Stimulated activated naive CD8-positive, alpha-beta T cell treated with anti-CD3 and anti-CD28 coated beads, Interleukin-15, Interleukin-2, amounts not matched to agents 100 U/mL and 50 U/mL, for 24 hours (primary cell): ENCODE results near the gene FGF18.

Experiments used
- ATAC-seq: fragments of 150-1000 bp; cut with Tn5 transposase; one replicate; pipeline ENCODE4 v1.10.0; 2021
- DNase-seq: peaks from one replicate; pipeline ENCODE4 v3.0.0; 2021

The FGF18 gene

DNA sequence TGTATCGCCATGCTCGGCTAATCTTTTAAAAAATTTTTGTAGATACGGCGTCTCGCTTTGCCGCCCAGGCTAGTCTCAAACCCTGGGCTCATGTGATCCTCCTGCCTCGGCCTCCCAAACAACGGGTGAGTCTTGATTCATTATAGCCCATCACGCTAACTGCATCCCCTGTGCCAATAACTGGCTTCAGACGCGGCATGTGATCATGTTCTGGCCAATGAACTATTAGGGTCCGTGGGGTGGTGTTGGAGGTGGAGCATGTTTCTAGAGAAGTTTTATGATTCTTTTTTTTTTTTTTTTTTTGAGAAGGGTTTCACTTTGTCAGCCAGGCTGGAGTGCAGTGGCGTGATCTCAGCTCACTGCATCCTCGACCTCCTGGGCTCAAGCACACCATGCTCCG is 51.0 kb downstream of the FGF18 start:
- DNase-seq (no peak), ATAC-seq (no peak)

DNA sequence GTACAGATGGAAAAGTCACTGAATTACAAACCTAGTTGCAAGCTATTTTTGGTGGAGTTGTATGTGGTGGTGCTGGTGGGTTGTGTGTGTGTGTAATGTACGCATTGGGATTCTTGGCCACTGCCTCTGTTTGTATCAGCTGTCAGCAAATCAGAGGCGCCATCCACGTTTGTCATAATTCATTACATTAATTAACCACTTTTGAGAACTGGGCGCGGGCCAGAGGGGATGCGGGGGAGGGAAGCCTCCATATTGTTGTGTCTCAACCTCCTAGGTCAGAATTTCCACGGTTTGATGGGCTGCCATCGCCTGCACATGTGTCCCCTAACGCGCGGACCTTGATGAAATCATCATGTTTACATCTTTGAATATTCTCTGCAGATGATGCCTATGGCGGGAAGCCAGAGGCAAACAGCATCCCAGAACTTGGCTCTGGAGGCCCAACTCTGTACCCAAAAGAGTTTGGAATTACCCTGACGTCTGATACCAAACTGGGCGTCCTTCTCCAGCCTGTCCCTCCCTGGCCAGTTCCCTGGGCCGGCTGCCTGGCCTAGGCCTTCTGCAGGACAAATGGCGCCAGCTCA is 54.9 kb downstream of the FGF18 start:
- ATAC-seq (no peak), DNase-seq (no peak)

- no peak for DNase-seq
Measured at GRCh38 chr5:171475596-171475995, 56.1 kb downstream of the FGF18 start.

DNA sequence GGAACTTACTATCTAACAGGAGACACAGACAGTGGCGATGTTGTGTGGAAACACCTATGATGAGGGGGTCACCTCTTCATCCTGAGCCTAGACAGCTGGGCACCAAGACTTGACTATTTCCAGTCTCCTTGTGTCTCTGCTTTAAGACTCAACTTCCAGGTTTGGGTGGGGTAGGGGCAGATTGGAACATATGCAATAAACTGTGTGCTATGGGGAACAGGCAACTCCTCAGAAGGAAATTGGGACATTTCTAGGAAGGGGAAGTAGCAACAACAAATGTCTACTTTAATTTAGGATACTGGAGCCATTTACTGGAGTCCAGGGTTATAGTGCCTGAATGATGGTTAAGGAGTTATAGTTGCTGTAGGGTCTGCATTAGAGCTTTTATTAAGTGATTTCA is 57.3 kb downstream of the FGF18 start:
- DNase-seq (no peak), ATAC-seq (no peak)

More at GRCh38 chr5:171475596-171475995, 56.1 kb downstream of the FGF18 start:
- no peak for ATAC-seq

GRCh38 chr5:171477101-171477500 is 57.7 kb downstream of the FGF18 start:
- DNase-seq = no peak
- ATAC-seq = no peak

GRCh38 chr5:171477666-171478065 is 58.2 kb downstream of the FGF18 start:
- no peak for ATAC-seq
- no peak for DNase-seq

DNA sequence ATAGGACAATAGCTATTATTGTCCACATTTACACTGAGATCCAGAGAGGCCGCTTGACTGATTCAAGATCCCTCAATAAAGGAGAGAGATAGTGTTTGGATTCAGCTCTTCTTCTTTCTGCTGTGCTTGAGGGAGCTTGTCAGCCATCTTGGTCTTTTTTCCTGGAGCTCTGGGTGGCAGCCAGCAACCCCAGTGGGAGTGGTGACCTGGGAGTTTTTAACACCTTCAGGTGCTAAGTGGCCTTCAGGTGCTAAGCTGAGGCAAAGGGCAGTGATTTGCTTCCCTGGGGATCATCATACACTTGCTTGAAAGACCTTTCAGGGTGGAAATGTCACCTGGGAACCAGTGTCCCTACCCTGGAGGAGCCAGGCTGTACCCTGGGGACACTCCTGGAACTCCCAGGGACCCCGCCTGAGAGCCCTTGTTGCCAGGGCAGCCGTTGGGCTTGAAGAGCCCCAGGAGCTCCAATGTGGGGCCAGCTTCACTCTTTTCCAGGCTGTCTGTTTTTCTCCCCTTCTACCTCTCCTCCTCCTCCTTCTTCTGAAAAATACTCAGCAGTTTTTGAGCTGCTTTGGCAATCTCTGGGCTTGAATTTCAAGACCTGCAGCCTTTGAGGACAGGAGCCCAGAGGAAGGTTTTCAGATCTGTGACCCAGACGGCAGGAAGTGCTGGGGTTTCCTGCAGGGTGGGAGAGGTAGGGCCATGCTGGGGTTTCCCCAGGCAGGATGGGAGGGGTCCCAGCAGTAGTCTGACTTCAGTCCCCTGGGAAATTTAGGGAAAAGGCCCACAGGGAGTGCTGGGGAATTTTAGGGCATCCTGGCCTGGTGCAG is 59.7 kb downstream of the FGF18 start:
- DNase-seq (no peak), ATAC-seq (no peak)

DNA sequence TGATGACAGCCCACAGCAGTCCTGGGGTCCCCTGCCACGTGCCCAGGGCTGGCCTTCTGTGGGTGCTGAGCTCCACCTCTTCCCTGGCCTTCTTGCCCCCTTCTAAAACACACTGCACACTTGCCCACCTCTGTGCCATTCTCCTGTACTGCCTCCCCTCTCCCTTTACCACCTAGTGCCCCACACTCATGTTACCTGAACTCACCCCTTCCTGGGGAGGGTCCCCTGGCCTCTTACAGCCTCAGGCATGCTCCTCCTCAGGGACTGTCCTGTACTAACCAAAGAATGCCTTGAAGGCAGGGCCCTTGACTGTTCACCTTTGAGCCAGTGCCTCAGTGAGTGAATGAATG is 60.3 kb downstream of the FGF18 start:
- ATAC-seq = no peak

GRCh38 chr5:171480239-171480638 is 60.8 kb downstream of the FGF18 start:
- DNase-seq = no peak
- no peak for ATAC-seq

More for the DNA sequence above, 60.3 kb downstream of the FGF18 start:
- no peak for DNase-seq

GRCh38 chr5:171481571-171482433 is 62.4 kb downstream of the FGF18 start:
- no peak for DNase-seq
- ATAC-seq = no peak

DNA sequence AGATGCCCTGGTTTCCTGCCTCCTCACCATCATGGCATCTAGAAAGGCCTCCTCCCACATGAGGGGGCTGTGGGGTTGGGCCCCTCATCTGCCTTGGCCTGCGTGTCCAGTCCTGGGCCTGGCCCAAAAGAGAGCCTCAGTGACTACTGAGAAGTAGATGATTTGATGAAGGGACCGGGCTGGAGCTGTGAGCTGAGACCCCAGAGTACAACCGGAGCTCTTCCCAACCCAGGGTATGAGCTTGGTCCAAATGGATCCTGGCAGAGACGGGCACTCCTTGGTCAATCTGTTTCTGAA is 62.9 kb downstream of the FGF18 start:
- no peak for DNase-seq
- ATAC-seq = no peak

DNA sequence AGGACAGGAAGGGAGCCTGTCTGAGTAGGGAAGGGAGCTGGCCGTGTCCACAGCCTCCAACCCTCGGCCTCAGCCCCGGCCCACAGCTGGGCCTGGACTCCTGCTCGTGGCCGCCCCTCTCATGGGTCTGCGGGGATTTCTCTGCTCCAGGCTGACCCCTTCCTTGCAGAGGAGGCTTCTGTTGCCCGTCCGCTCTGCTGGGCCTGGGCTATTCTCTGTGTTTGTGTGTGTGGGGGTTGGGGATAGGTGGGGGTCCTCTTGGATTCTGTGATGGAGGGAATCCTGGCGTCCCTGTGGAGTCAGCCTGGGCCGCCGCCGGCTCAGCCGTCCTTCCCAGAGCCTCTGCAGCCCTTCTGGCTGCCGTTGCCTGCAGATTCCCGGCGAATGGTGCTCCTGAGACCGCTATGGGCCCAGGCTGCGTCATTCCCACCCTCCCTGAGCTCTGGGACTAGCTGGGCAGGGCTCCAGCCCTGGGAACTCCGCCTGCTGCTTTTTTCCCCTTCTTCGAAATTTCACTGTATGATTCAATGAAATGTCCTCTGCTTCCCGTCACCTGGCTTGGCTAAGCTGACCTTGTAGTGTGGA is 64.2 kb downstream of the FGF18 start:
- ATAC-seq = no peak
- no peak for DNase-seq

GRCh38 chr5:171484460-171484899 is 65.0 kb downstream of the FGF18 start:
- ATAC-seq = peak; percentile 53
- DNase-seq = peak; percentile 61

GRCh38 chr5:171485668-171486067 is 66.2 kb downstream of the FGF18 start:
- ATAC-seq (no peak), DNase-seq (no peak)

GRCh38 chr5:171486613-171487012 is 67.2 kb downstream of the FGF18 start:
- no peak for ATAC-seq
- no peak for DNase-seq

DNA sequence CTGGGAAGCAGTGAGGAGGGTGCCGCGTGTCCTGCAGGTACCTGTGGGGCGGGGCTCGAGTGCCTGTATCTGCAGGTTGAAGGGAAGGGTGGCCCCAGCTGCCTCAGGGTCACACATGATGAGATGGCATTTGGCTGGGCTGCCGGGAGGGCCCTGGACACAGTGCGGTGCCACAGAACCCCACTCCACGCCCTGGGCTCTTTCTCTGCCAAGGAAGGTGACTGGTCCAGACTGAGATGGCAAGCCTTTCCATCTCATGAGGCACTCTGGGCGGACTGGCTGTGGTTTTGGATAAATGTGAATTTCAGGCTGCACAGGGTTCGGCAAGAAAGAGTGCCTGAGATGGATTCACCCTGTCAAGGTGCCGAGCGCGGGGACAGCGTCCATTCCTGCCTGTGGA is 69.4 kb downstream of the FGF18 start:
- no peak for ATAC-seq
- DNase-seq = no peak

DNA sequence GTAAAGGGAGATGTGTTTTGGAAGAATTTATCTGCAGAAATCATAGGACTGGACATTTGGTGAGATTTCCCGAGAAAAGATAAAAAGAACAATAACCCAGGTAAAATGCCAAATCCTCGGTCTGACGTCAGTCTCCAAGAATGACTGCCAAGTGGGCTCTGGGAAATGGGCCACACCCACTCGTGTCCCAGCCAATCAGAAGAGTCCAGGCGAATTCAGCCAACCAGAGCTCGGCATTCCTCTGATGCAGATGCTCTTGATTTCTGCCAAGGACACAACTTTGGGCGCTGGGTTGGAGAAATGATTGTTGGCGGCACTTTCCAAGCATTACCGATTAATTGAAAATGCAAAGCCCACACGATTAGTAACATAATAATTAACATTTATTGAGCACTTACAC is 73.3 kb downstream of the FGF18 start:
- ATAC-seq (no peak), DNase-seq (no peak)

- DNase-seq (no peak), ATAC-seq (no peak)
Measured at GRCh38 chr5:171493646-171494393, 74.4 kb downstream of the FGF18 start.

DNA sequence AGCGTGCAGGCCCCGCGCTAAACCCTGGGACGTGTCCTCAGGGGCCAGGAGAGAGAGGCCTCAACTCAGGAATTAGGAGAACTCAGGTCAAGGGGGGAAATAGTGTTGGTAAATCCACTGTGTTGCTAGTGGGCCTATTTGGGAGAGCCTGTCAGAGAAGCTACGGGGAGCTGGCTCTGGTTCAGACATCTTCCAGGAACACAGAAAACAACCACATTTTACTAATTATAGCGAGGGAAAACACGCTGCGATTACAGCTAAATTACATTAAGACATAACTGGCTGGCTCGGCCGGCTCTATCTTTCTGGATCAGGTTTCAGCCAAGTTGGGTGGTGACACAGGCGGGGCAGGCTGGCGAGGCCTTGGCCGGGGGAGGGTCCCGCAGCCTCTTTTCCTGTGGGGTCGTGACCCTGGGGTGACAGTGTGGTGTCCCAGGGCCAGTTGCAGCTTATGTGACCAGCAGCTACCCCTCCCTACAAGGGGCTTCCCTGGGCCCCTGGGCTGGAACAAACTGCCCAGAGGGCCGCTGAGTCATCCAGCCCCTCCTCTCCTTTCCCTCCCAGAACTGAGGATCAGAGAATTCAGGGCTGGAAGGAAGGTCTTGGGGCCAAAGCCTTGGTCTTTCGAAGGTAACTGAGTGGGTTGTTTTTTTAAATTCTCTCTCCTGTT is 75.1 kb downstream of the FGF18 start:
- DNase-seq (no peak), ATAC-seq (no peak)

- no peak for DNase-seq
- no peak for ATAC-seq
Measured at GRCh38 chr5:171495122-171495700, 75.8 kb downstream of the FGF18 start.

DNA sequence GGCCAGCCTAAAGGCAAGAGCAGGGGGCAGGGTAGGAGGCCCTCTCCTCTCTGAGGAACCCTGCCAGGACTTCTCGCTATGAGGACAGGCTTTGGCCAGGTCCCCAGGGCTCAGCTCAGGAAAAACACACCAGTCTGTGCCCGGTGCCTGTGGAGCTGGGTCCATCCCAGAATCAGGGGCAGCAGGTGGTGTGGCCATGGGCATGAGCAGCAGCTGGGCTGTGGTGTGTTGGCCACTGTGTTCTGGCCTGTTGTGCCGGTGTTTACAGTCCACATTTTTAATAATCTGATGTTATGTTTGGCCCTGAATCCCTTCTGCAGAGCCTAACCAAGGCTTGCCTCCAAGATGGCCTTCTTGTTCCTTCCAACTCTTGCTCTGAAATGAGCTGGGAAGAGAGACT is 77.0 kb downstream of the FGF18 start:
- ATAC-seq = no peak
- no peak for DNase-seq
